ENCODE results near the gene PRDM9.

PRDM9 gene

GRCh38 chr5:23571059-23571458 lies 63.6 kb downstream of the PRDM9 start:
- no peak overlapping the region for H3K27ac ChIP-seq (ENCODE audit: low read depth, low read length)
- no peak overlapping the region for H3K4me3 ChIP-seq (ENCODE audit: low read length)
- no peaks in the 10 kb centered on the region for H3K27me3 ChIP-seq (ENCODE audit: control insufficient read depth, insufficient read depth, low read length)
- no peaks in the 10 kb centered on the region for H3K36me3 ChIP-seq (ENCODE audit: control insufficient read depth, insufficient read depth, low read length)
- H3K4me1 ChIP-seq (ENCODE audit: control insufficient read depth, insufficient read depth, low read length) = no peaks in the 10 kb centered on the region
- H3K9ac ChIP-seq (ENCODE audit: low read length) = no peak overlapping the region
